Lower leg skin (tissue), 4 donors: ENCODE data around the gene SPATA45. TPM values are rescaled to one million over a fixed set of nuclear protein-coding genes. Genes with fewer than 3 reads are reported as not detected.

ENCODE experiments used
- DNase-seq, 2 donors: peaks; one replicate each; pipeline ENCODE4 v3.0.0-alpha.2; 2019; ENCODE audit warnings: low spot score in 2 of 2
- H3K4me3 ChIP-seq: fragments of 200-600 bp; sonication (generic); 2 replicates; pipeline ENCODE4 v1.5.1; 2017; ENCODE audit warnings: mild to moderate bottlenecking, low read depth; ENCODE audit not compliant: poor library complexity, severe bottlenecking
- CTCF ChIP-seq, 3 donors: fragments of 450-650 bp; IDR thresholded peaks; one replicate each; pipeline ENCODE4 v1.5.1; 2016; ENCODE audit warnings: antibody characterized with exemption in 3 of 3, mild to moderate bottlenecking in 3 of 3, moderate library complexity in 2 of 3
- POLR2A ChIP-seq, 2 donors: fragments of 450-650 bp; IDR thresholded peaks; one replicate each; pipeline ENCODE4 v1.6.1; 2016 to 2017; ENCODE audit warnings: antibody characterized with exemption in 2 of 2, mild to moderate bottlenecking in 1 of 2, moderate library complexity in 1 of 2
- WGBS, 2 donors: methylation state at CpG; one replicate each; pipeline ENCODE4 v1.1.5; 2018; 5-methylcytosine and 5-hydroxymethylcytosine counted together
- intact Hi-C: fragments of 100-400 bp; cut with DNase I; formaldehyde crosslinking; loops from one replicate; pipeline ENCODE4 v1.15.0; 2023; ENCODE audit warnings: low total_unique reads
- total RNA-seq, 4 donors: library from RNA; depleted of rRNA; stranded (reverse); fragments of >200 nt; gene quantifications; one replicate each; pipeline ENCODE4 v1.1.0, GENCODE V29; 2016

Gene SPATA45
- not detected for total RNA-seq

- TF ChIP-seq CTCF (IDR thresholded peaks at IDR 0.05) (no peak), POLR2A (IDR thresholded peaks at IDR 0.05) (no peak)
- DNase-seq = no peak
- intact Hi-C loops = no loop called here
- 96 to 98% methylated on average over 4 of the region's 4 CpGs for WGBS, 2 donors
- H3K4me3 ChIP-seq = no peak within 1 kb of the TSS
Measured at GRCh38 chr1:212847549-212847948, at the start of gene SPATA45. Gene SPATA45, minus strand, starts transcription at chr1:212847649. Its CDS starts 11,500 bp downstream, at chr1:212836149.

- no peak for TF ChIP-seq CTCF (IDR thresholded peaks at IDR 0.05)
- TF ChIP-seq POLR2A (IDR thresholded peaks at IDR 0.05) = no peak
- no peak for DNase-seq
- no peak overlapping the region for H3K4me3 ChIP-seq
- intact Hi-C loops = no loop called here
- 93 to 100% methylated on average over 1 of the region's 1 CpG for WGBS, 2 donors
Measured at GRCh38 chr1:212892108-212892507, 44.7 kb upstream of the SPATA45 start.

GRCh38 chr1:212884592-212884991 is 37.1 kb upstream of the SPATA45 start:
- intact Hi-C loops = no loop called here
- no peak for DNase-seq
- TF ChIP-seq CTCF (IDR thresholded peaks at IDR 0.05) (no peak), POLR2A (IDR thresholded peaks at IDR 0.05) (no peak)
- 60 to 89% methylated on average over 4 of the region's 4 CpGs for WGBS, 2 donors
- no peak overlapping the region for H3K4me3 ChIP-seq

GRCh38 chr1:212879947-212880690 is 32.7 kb upstream of the SPATA45 start:
- H3K4me3 ChIP-seq = no peak overlapping the region
- WGBS, 2 donors = 85 to 89% methylated on average over 6 of the region's 6 CpGs
- no peak for DNase-seq
- TF ChIP-seq CTCF (IDR thresholded peaks at IDR 0.05) (no peak), POLR2A (IDR thresholded peaks at IDR 0.05) (no peak)
- intact Hi-C loops = no loop called here

GRCh38 chr1:212878418-212878817 is 31.0 kb upstream of the SPATA45 start:
- no peak for TF ChIP-seq POLR2A (IDR thresholded peaks at IDR 0.05)
- no peak for TF ChIP-seq CTCF (IDR thresholded peaks at IDR 0.05)
- DNase-seq = no peak
- 97 to 98% methylated on average over 6 of the region's 6 CpGs for WGBS, 2 donors
- intact Hi-C loops = no loop called here
- no peak overlapping the region for H3K4me3 ChIP-seq

GRCh38 chr1:212873518-212873917 is 26.1 kb upstream of the SPATA45 start:
- intact Hi-C loops = no loop called here
- WGBS, 2 donors = 58 to 69% methylated on average over 2 of the region's 2 CpGs
- no peak for TF ChIP-seq CTCF (IDR thresholded peaks at IDR 0.05)
- TF ChIP-seq POLR2A (IDR thresholded peaks at IDR 0.05) = no peak
- no peak for DNase-seq
- H3K4me3 ChIP-seq = no peak overlapping the region
